NK-92 treated with Interleukin-12 subunit alpha and Interleukin-12 subunit beta, amount 100 ng/mL, for 24 hours (cell line): ENCODE results near the gene ADAMTS2.

ENCODE experiments used
- DNase-seq: peaks from one replicate; lab custom pipeline; 2025; lab: John Stamatoyannopoulos, UW

The ADAMTS2 gene

GRCh38 chr5:179371681-179372680 lies 26.7 kb upstream of the ADAMTS2 start:
- no peak for DNase-seq

- DNase-seq: no peak
Observed at GRCh38 chr5:179371121-179371510, 25.9 kb upstream of the ADAMTS2 start.

- no peak for DNase-seq
Observed at GRCh38 chr5:179370490-179371120, 25.3 kb upstream of the ADAMTS2 start.

- no peak for DNase-seq
Observed at GRCh38 chr5:179369530-179369884, 24.2 kb upstream of the ADAMTS2 start.

GRCh38 chr5:179368806-179369529 lies 23.7 kb upstream of the ADAMTS2 start:
- no peak for DNase-seq

GRCh38 chr5:179368126-179368805 lies 23.0 kb upstream of the ADAMTS2 start:
- DNase-seq: no peak

- DNase-seq: no peak
Observed at GRCh38 chr5:179367491-179367890, 22.2 kb upstream of the ADAMTS2 start.

GRCh38 chr5:179362355-179362754 lies 17.1 kb upstream of the ADAMTS2 start:
- no peak for DNase-seq

GRCh38 chr5:179361037-179361603 lies 15.9 kb upstream of the ADAMTS2 start:
- DNase-seq: no peak

GRCh38 chr5:179357031-179357430 lies 11.8 kb upstream of the ADAMTS2 start:
- no peak for DNase-seq

GRCh38 chr5:179355976-179356974 lies 11.0 kb upstream of the ADAMTS2 start:
- no peak for DNase-seq

GRCh38 chr5:179354305-179354882 lies 9.1 kb upstream of the ADAMTS2 start:
- DNase-seq: no peak

GRCh38 chr5:179348843-179349242 lies 3.6 kb upstream of the ADAMTS2 start:
- DNase-seq: no peak

- DNase-seq: no peak
Observed at GRCh38 chr5:179348011-179348530, 2.8 kb upstream of the ADAMTS2 start.

GRCh38 chr5:179347581-179347980 lies 2.3 kb upstream of the ADAMTS2 start:
- no peak for DNase-seq

- DNase-seq: no peak
Observed at GRCh38 chr5:179346875-179347274, 1.6 kb upstream of the ADAMTS2 start.

GRCh38 chr5:179346401-179346800 lies 1.1 kb upstream of the ADAMTS2 start:
- DNase-seq: no peak

GRCh38 chr5:179345183-179345432 lies 153 bp downstream of the ADAMTS2 start:
- no peak for DNase-seq

GRCh38 chr5:179344431-179345182 lies 654 bp downstream of the ADAMTS2 start:
- DNase-seq: no peak
